Gastrocnemius medialis (tissue), 4 donors: ENCODE data around the gene MARCHF6.
A peak's percentile ranks its signal among the peaks of the same experiment; 100 is the strongest.

ENCODE experiments used
- POLR2A ChIP-seq, 2 donors: fragments of 450-650 bp; IDR thresholded peaks; one replicate each; pipeline ENCODE4 v1.6.1; 2017; ENCODE audit warnings: antibody characterized with exemption in 2 of 2, mild to moderate bottlenecking in 2 of 2, moderate library complexity in 2 of 2
- TF ChIP-seq, protein P1 (sequence below), 5 experiments: fragments of 450-650 bp in 3 of 5; fragments of 200-600 bp in 2 of 5; sonication (generic) in 2 of 5; IDR thresholded peaks in 4 of 5; conservative IDR thresholded peaks in 1 of 5; 1 replicate in 4 of 5; 2 replicates in 1 of 5; pipeline ENCODE4 v1.5.1; 2016 to 2019; ENCODE audit warnings: antibody characterized with exemption in 5 of 5, mild to moderate bottlenecking in 3 of 5, moderate library complexity in 3 of 5

DNA sequence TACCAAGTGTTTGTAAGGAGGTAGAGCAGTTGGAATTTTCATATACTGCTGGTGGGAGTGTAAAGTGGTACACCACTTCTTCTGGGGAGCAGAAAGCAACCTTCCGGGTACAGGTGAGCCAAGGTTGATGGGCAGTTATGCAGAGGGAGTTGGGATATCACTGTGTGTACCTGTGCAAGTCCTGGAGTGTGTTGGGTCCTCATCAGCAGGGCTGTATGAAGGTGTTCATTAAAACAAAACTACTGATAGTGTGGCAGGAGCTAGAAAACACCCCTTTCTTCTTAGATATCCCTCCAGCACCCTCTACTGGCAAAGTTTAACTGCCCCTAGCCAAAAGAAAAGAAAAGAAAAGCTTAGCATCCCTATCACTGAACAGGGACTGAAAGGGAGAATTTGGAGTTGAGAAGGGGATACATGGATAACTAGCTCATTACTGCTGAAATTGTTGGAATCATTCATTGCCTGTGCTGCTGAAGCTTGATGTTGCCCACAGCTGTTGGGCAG is 10.7 kb downstream of the MARCHF6 start:
- no peak for TF ChIP-seq POLR2A (IDR thresholded peaks at IDR 0.05)
- TF ChIP-seq, protein P1, sequence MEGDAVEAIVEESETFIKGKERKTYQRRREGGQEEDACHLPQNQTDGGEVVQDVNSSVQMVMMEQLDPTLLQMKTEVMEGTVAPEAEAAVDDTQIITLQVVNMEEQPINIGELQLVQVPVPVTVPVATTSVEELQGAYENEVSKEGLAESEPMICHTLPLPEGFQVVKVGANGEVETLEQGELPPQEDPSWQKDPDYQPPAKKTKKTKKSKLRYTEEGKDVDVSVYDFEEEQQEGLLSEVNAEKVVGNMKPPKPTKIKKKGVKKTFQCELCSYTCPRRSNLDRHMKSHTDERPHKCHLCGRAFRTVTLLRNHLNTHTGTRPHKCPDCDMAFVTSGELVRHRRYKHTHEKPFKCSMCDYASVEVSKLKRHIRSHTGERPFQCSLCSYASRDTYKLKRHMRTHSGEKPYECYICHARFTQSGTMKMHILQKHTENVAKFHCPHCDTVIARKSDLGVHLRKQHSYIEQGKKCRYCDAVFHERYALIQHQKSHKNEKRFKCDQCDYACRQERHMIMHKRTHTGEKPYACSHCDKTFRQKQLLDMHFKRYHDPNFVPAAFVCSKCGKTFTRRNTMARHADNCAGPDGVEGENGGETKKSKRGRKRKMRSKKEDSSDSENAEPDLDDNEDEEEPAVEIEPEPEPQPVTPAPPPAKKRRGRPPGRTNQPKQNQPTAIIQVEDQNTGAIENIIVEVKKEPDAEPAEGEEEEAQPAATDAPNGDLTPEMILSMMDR (IDR thresholded peaks at IDR 0.05 in 4 of 5, conservative IDR thresholded peaks at IDR 0.05 in 1 of 5), result peak in 3 of 5 experiments; percentile 47 to 54 (median 48)
